ENCODE measurements around the gene CADPS2.

- no peak for TF ChIP-seq CTCF (IDR thresholded peaks at IDR 0.05; ENCODE audit: low read length)
- TF ChIP-seq EZH2 (IDR thresholded peaks at IDR 0.05; ENCODE audit: borderline replicate concordance, low read length), result no peak
Observed at GRCh38 chr7:122561326-122561725, 324.9 kb downstream of the CADPS2 start.
